ENCODE measurements around the gene OPN4. TPM values are rescaled to one million over a fixed set of nuclear protein-coding genes. Genes with fewer than 3 reads are reported as not detected.

OPN4 gene
- total and polyA plus RNA-seq, 2 of the 8 experiments (the other 6 are each of a cell fraction or from before 2014, with no cell fraction given): not detected

DNA sequence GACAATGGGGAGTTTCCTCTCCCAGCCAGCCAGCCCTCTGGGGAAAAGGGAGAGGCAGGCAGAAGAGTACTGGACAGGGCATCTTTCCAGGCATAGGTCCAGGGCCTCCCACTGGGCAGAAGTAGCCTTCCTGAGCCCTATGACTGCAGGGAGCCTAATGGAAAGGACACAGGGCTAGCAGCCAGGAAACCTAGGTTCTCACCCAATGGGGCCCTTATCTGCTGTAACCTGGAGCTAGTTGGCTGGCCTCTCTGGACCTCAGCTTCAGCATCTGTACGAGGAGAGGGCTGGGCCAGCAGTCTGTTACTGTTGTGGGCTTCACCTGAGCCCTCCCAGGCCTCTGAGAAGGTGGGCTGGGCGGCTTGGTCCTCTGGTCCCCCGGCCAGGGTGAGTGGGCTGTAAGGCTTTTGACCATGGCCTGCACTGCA lies 36.3 kb downstream of the OPN4 start:
- H4K8ac ChIP-seq (ENCODE audit: extremely low read depth, insufficient read depth, low read length): no peak overlapping the region
- H2BK120ac ChIP-seq (replicated peaks; ENCODE audit: low read depth, low read length): no peak overlapping the region
- CTCF ChIA-PET (ENCODE audit: partially characterized antibody): interaction anchor here (0.7 to 4.5 kb wide), 13 partner anchors 9 to 266 kb away, joined by 3 to 59 read pairs (median 7); no protein-coding TSS in a partner anchor
- H2BK5ac ChIP-seq (ENCODE audit: low read depth, low read length): peak overlapping the region; percentile 19; the same call in 1 of the 2 replicates
- no peak overlapping the region for H4K91ac ChIP-seq (replicated peaks; ENCODE audit: insufficient read length, low read length)
- H3K4me3 ChIP-seq (ENCODE audit: extremely low read depth in 1 of 4, insufficient read depth in 2 of 4, low read depth in 3 of 4, low read length in 4 of 4): no peak overlapping the region
- POLR2A ChIA-PET (ENCODE audit: partially characterized antibody): interaction anchor here (1.3 kb wide), 2 partner anchors 127 to 181 kb away, joined by 3 read pairs; no protein-coding TSS in a partner anchor
- H3K36me3 ChIP-seq (ENCODE audit: control insufficient read depth in 2 of 4, insufficient read depth in 4 of 4, low read length in 3 of 4): no peaks in the 10 kb centered on the region
- no peak overlapping the region for H3K23ac ChIP-seq (ENCODE audit: insufficient read length)
- no peak overlapping the region for H2BK15ac ChIP-seq (ENCODE audit: low read length)
- H3K9me3 ChIP-seq (ENCODE audit: insufficient read depth in 2 of 2, low read depth in 1 of 2, low read length in 1 of 2): no peaks in the 10 kb centered on the region
- no peak overlapping the region for H3K14ac ChIP-seq (ENCODE audit: insufficient read length)
- H3K56ac ChIP-seq (replicated peaks; ENCODE audit: insufficient read length, low read depth, low read length): no peak overlapping the region
- H2AFZ ChIP-seq (ENCODE audit: low read length): no peak overlapping the region
- FAIRE-seq: no peak
- no peak overlapping the region for H3K4me2 ChIP-seq (ENCODE audit: insufficient read depth in 1 of 2, low read depth in 2 of 2, low read length in 2 of 2)
- WGBS, 2 experiments (ENCODE audit: extremely low coverage in 1 of 2, insufficient coverage in 1 of 2, insufficient read length in 1 of 2, insufficient replicate concordance in 2 of 2, low coverage in 1 of 2, low lambda C conversion rate in 2 of 2, missing lambda C conversion rate in 1 of 2): 86% methylated on average over 3 of the region's 3 CpGs; no CpG with 5 or more reads in 1 of the 2 experiments
- H3K23me2 ChIP-seq (ENCODE audit: low read depth, low read length): no peaks in the 10 kb centered on the region; the same call in 1 of the 2 replicates
- no peak overlapping the region for H3K9ac ChIP-seq (replicated peaks in 1 of 4; ENCODE audit: extremely low read depth in 1 of 4, low read depth in 3 of 4, low read length in 3 of 4)
- peaks cover 3 to 20% (median 5%) of the 10 kb centered on the region in 4 experiments for H3K4me1 ChIP-seq (replicated peaks in 1 of 4; ENCODE audit: control insufficient read depth in 3 of 4, insufficient read depth in 4 of 4, low read length in 3 of 4)
- no peak overlapping the region for H4K5ac ChIP-seq (ENCODE audit: insufficient read length, low read depth, low read length)
- 0 out of 7 replicates have a peak, but pooled peaks cover 0 to 1% (median 0%) of the 10 kb centered on the region in 4 experiments for H3K27me3 ChIP-seq (replicated peaks in 1 of 4; ENCODE audit: control insufficient read depth in 3 of 4, extremely low read depth in 1 of 4, insufficient read depth in 3 of 4, low read length in 3 of 4)
- no peak overlapping the region for H3K18ac ChIP-seq (ENCODE audit: extremely low read depth, low read length)
- H3K4ac ChIP-seq (replicated peaks; ENCODE audit: insufficient read length, low read depth, low read length): no peak overlapping the region
- no peak overlapping the region for H2BK20ac ChIP-seq (ENCODE audit: low read length)
- no peaks in the 10 kb centered on the region for H4K20me1 ChIP-seq (replicated peaks in 1 of 2; ENCODE audit: control insufficient read depth in 1 of 2, insufficient read depth in 2 of 2, low read length in 2 of 2)
- H2BK12ac ChIP-seq (ENCODE audit: low read depth, low read length): no peak overlapping the region; the same call in 1 of the 2 replicates
- no peak overlapping the region for H3K27ac ChIP-seq (ENCODE audit: low read depth, low read length)
- no peaks in the 10 kb centered on the region for H3K79me1 ChIP-seq (ENCODE audit: low read depth, low read length)
- no peaks in the 10 kb centered on the region for H3K79me2 ChIP-seq (ENCODE audit: control insufficient read depth in 1 of 2, insufficient read depth in 2 of 2, low read length in 2 of 2)
- H2AK5ac ChIP-seq (ENCODE audit: low read depth, low read length): no peak overlapping the region
- no peak for DNase-seq (ENCODE audit: low read depth in 1 of 2, low spot score in 2 of 2)
- TF ChIP-seq SIN3A (conservative IDR thresholded peaks at IDR 0.05 in 1 of 2, IDR thresholded peaks at IDR 0.05 in 1 of 2; ENCODE audit: low read depth in 1 of 2, low read length in 2 of 2): no peak
- TF ChIP-seq CTBP2 (IDR thresholded peaks at IDR 0.05; ENCODE audit: borderline replicate concordance, insufficient read depth, insufficient read length, low read length): no peak
- TF ChIP-seq NRF1 (IDR thresholded peaks at IDR 0.05; ENCODE audit: low read depth, low read length): no peak
- TF ChIP-seq NANOG (IDR thresholded peaks at IDR 0.05; ENCODE audit: insufficient read depth, low read depth, low read length, poor library complexity, severe bottlenecking): no peak
- TF ChIP-seq SP2 (IDR thresholded peaks at IDR 0.05; ENCODE audit: low read length): no peak
- TF ChIP-seq JUN (IDR thresholded peaks at IDR 0.05; ENCODE audit: low read depth, low read length): no peak
- TF ChIP-seq HDAC2 (IDR thresholded peaks at IDR 0.05; ENCODE audit: borderline replicate concordance in 1 of 2, low read depth in 2 of 2, low read length in 2 of 2): no peak
- TF ChIP-seq, protein P1, sequence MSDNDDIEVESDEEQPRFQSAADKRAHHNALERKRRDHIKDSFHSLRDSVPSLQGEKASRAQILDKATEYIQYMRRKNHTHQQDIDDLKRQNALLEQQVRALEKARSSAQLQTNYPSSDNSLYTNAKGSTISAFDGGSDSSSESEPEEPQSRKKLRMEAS (IDR thresholded peaks at IDR 0.05): no peak
- TF ChIP-seq RBBP5 (IDR thresholded peaks at IDR 0.05; ENCODE audit: borderline replicate concordance, low read depth, low read length): no peak
- TF ChIP-seq FOSL1 (IDR thresholded peaks at IDR 0.05; ENCODE audit: insufficient read depth, low read depth, low read length): no peak

All from H1 (cell line).